ENCODE results near the gene CKLF.
"Not testable (repeated sequence)": the region's sequence is repeated elsewhere in the genome, so short reads cannot be mapped to it uniquely, and the experiment has no call there.

CKLF gene

GRCh38 chr16:66600477-66600876 lies 48.1 kb downstream of the CKLF start:
- DNase-seq, result no peak

- no peak for DNase-seq
Measured at GRCh38 chr16:66601471-66601870, 49.1 kb downstream of the CKLF start.

- no peak for DNase-seq
Measured at GRCh38 chr16:66603537-66604375, 51.4 kb downstream of the CKLF start.

- DNase-seq, result no peak
Measured at GRCh38 chr16:66604376-66605176, 52.2 kb downstream of the CKLF start, which contains the start of gene CMTM3. Gene CMTM3, plus strand, starts transcription at chr16:66604704. Its CDS starts 102 bp downstream, at chr16:66604806.

GRCh38 chr16:66605177-66605978 lies 53.0 kb downstream of the CKLF start:
- no peak for DNase-seq

- no peak for DNase-seq
Measured at GRCh38 chr16:66605979-66606751, 53.8 kb downstream of the CKLF start.

GRCh38 chr16:66608241-66609138 lies 56.1 kb downstream of the CKLF start:
- DNase-seq, result peak; percentile 43

- DNase-seq, result no peak
Measured at GRCh38 chr16:66609139-66609510, 56.7 kb downstream of the CKLF start.

GRCh38 chr16:66610111-66610820 lies 57.9 kb downstream of the CKLF start:
- DNase-seq, result no peak

GRCh38 chr16:66611911-66612310 lies 59.5 kb downstream of the CKLF start:
- DNase-seq, result not testable (repeated sequence)

- no peak for DNase-seq
Measured at GRCh38 chr16:66612422-66612821, 60.0 kb downstream of the CKLF start.

- no peak for DNase-seq
Measured at GRCh38 chr16:66614161-66614802, 61.9 kb downstream of the CKLF start.

All from NCI-H1105 (cell line).